Endodermal cell (in vitro differentiated cells): Measurements from ENCODE around the gene LAMA1. TPM values are rescaled to one million over a fixed set of nuclear protein-coding genes. Genes with fewer than 3 reads are reported as not detected.
A peak's percentile ranks its signal among the peaks of the same experiment; 100 is the strongest.

ENCODE experiments used
- DNase-seq: peaks from one replicate; pipeline ENCODE4 v3.0.0-alpha.2; 2017
- H3K27ac ChIP-seq: 2 replicates; pipeline ENCODE4 v1.5.1; 2013; ENCODE audit warnings: mild to moderate bottlenecking, low read depth, low read length, moderate library complexity
- H3K27me3 ChIP-seq: 2 replicates; pipeline ENCODE4 v1.6.1; 2013; ENCODE audit warnings: mild to moderate bottlenecking, low read length, moderate library complexity; ENCODE audit not compliant: insufficient read depth, control insufficient read depth, poor library complexity, severe bottlenecking
- H3K36me3 ChIP-seq: 2 replicates; pipeline ENCODE4 v1.7.0; 2013; ENCODE audit warnings: mild to moderate bottlenecking, low read length, moderate library complexity; ENCODE audit not compliant: control insufficient read depth, insufficient read depth
- H3K4me1 ChIP-seq: one replicate; pipeline ENCODE4 v1.7.0; 2013; ENCODE audit warnings: low read length; ENCODE audit not compliant: control insufficient read depth, insufficient read depth
- H3K4me3 ChIP-seq: 2 replicates; pipeline ENCODE4 v1.5.1; 2013; ENCODE audit warnings: mild to moderate bottlenecking, low read length, moderate library complexity
- H3K9ac ChIP-seq: 2 replicates; pipeline ENCODE4 v1.6.1; 2013; ENCODE audit warnings: mild to moderate bottlenecking, low read length, moderate library complexity; ENCODE audit not compliant: poor library complexity, severe bottlenecking; ENCODE audit errors: extremely low read depth
- H3K9me3 ChIP-seq: 2 replicates; pipeline ENCODE4 v1.6.1; 2013; ENCODE audit warnings: mild to moderate bottlenecking, low read length, moderate library complexity; ENCODE audit not compliant: control insufficient read depth
- H3K27ac Mint-ChIP-seq: 2 replicates; pipeline ENCODE4 v1.8.0; 2020; ENCODE audit warnings: mixed read lengths
- H3K27me3 Mint-ChIP-seq: 2 replicates; pipeline ENCODE4 v1.8.0; 2021; ENCODE audit warnings: mild to moderate bottlenecking, mixed read lengths; ENCODE audit not compliant: insufficient read depth
- H3K36me3 Mint-ChIP-seq: 2 replicates; pipeline ENCODE4 v1.8.0; 2020; ENCODE audit warnings: low read depth, mixed read lengths
- H3K4me1 Mint-ChIP-seq: 2 replicates; pipeline ENCODE4 v1.8.0; 2020; ENCODE audit warnings: mixed read lengths
- H3K4me3 Mint-ChIP-seq: 2 replicates; pipeline ENCODE4 v1.8.0; 2020; ENCODE audit warnings: mild to moderate bottlenecking, moderate library complexity, mixed read lengths
- H3K9me3 Mint-ChIP-seq: 2 replicates; pipeline ENCODE4 v1.8.0; 2020; ENCODE audit warnings: mild to moderate bottlenecking, mixed read lengths
- WGBS, 2 experiments: methylation state at CpG; one replicate each; pipeline versions ENCODE4 v1.1.5 to v1.1.7; 2013; ENCODE audit warnings: missing lambda C conversion rate in 2 of 2, mixed read lengths in 1 of 2; ENCODE audit not compliant: insufficient coverage in 1 of 2, insufficient read length in 1 of 2; 5-methylcytosine and 5-hydroxymethylcytosine counted together
- total RNA-seq, 2 donors: library from RNA; stranded (reverse); fragmentation: NEBNext Ultra II Directional in 1 of 2; extraction: Animal tissue kit (Norgen Biotek cat#: 25700) in 1 of 2; gene quantifications; 2 replicates in 1 of 2; 3 replicates in 1 of 2; pipeline ENCODE4 v1.2.1, GENCODE V29; 2021
- TF ChIP-seq, protein P1 (sequence below): fragments of 200-600 bp; sonication (generic); conservative IDR thresholded peaks from 2 replicates; pipeline ENCODE4 v1.5.0; 2021; ENCODE audit warnings: antibody characterized with exemption, mild to moderate bottlenecking

LAMA1 gene
- total RNA-seq, 2 donors from 2014 or later: 198 to 316 TPM

DNA sequence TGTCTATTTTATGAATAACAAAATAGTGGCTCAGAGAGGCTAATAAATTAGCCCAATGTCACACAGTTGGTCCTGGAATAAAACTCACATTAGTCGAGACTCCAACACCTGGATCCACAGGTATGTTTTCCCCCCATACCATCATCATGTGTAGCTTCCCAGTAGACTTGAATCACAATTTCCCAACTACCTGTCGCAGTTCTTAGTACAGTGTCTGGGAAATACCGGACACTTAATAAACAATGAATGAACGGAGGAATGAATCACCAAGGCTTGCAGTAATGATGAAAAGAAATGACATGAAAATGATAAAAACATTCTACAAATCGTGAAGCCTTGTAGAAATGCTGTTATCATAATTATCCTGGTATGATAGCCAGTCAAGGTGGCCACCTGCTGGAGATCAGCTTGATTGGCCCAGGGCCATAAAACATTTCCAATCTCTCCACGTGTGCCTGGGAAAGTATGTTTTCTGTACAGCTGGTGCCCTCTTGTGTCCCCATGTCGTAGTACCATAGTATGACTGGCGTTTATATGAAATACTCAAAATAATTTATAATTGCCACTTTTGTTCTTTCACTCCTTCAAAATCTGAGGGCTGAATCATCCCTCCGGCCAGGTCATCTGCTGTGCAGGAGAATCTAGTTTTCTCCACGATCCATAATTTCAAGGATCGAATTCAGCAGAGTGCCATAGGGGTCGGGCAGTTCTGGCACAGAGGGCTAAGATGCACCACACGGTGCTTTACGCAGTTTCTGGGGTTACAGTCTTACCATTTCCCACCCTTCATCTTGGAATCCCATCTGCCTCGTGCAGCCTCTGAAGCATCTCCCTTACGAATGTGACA is 95.4 kb downstream of the LAMA1 start:
- Histone ChIP-seq H3K4me1 (no peaks in the 10 kb centered on the region), H3K36me3 (peaks cover 84% of the 10 kb centered on the region), H3K27ac (no peak overlapping the region), H3K9me3 (no peaks in the 10 kb centered on the region), H3K4me3 (no peak overlapping the region), H3K27me3 (no peaks in the 10 kb centered on the region), H3K9ac (no peak overlapping the region)
- H3K4me1 Mint-ChIP-seq: no peaks in the 10 kb centered on the region
- H3K9me3 Mint-ChIP-seq: no peaks in the 10 kb centered on the region
- TF ChIP-seq, protein P1, sequence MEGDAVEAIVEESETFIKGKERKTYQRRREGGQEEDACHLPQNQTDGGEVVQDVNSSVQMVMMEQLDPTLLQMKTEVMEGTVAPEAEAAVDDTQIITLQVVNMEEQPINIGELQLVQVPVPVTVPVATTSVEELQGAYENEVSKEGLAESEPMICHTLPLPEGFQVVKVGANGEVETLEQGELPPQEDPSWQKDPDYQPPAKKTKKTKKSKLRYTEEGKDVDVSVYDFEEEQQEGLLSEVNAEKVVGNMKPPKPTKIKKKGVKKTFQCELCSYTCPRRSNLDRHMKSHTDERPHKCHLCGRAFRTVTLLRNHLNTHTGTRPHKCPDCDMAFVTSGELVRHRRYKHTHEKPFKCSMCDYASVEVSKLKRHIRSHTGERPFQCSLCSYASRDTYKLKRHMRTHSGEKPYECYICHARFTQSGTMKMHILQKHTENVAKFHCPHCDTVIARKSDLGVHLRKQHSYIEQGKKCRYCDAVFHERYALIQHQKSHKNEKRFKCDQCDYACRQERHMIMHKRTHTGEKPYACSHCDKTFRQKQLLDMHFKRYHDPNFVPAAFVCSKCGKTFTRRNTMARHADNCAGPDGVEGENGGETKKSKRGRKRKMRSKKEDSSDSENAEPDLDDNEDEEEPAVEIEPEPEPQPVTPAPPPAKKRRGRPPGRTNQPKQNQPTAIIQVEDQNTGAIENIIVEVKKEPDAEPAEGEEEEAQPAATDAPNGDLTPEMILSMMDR: peak; percentile 60
- no peak overlapping the region for H3K4me3 Mint-ChIP-seq
- WGBS, 2 experiments: 89 to 90% methylated on average over 15 to 16 of the region's 16 CpGs
- H3K27ac Mint-ChIP-seq: no peak overlapping the region
- H3K27me3 Mint-ChIP-seq: no peaks in the 10 kb centered on the region
- no peak for DNase-seq
- peaks cover 76% of the 10 kb centered on the region for H3K36me3 Mint-ChIP-seq

DNA sequence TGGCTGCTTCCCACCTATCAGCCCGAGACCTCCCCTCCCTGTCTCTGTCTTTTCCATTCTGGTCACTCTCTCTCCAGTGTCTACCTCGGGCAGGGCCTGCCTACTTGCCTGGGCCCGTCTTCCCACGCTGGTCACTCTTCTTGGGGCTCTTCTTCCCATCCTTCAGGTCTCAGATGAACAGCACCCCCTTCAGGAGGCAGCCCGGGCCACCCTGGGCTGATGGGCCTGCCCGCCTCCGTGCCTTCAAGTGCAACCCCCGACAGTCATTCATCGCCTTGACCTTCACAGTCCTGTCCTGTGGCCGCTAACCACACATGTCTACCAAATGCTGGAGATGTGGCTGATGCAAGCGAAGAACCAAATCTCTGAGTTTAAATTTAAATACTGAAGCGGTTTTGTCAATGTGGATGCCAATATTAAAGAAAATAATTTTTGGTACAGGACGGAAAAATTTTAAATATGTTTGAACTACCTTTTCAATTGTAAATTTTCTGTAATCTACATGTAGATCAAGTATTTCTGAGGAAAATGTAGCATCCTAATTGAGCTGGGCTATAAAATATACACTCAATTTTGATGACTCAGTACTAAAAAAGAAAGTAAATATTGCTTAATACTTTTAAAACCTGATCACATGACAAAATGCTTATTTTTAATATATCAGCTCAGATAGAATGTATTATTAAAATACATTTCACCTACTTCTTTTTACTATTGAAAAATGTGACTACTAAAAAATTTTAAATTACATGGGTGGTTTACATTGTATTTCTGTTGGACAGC is 96.4 kb downstream of the LAMA1 start:
- H3K36me3 Mint-ChIP-seq: peaks cover 79% of the 10 kb centered on the region
- Histone ChIP-seq H3K27me3 (no peaks in the 10 kb centered on the region), H3K27ac (no peak overlapping the region), H3K4me3 (no peak overlapping the region), H3K36me3 (peaks cover 85% of the 10 kb centered on the region), H3K9ac (no peak overlapping the region), H3K9me3 (no peaks in the 10 kb centered on the region), H3K4me1 (no peaks in the 10 kb centered on the region)
- WGBS, 2 experiments: 96 to 97% methylated on average over 5 to 13 of the region's 13 CpGs
- peak; percentile 72 for DNase-seq
- H3K27me3 Mint-ChIP-seq: no peaks in the 10 kb centered on the region
- TF ChIP-seq, protein P1: peak; percentile 52
- no peaks in the 10 kb centered on the region for H3K4me1 Mint-ChIP-seq
- no peak overlapping the region for H3K27ac Mint-ChIP-seq
- H3K9me3 Mint-ChIP-seq: no peaks in the 10 kb centered on the region
- H3K4me3 Mint-ChIP-seq: no peak overlapping the region

DNA sequence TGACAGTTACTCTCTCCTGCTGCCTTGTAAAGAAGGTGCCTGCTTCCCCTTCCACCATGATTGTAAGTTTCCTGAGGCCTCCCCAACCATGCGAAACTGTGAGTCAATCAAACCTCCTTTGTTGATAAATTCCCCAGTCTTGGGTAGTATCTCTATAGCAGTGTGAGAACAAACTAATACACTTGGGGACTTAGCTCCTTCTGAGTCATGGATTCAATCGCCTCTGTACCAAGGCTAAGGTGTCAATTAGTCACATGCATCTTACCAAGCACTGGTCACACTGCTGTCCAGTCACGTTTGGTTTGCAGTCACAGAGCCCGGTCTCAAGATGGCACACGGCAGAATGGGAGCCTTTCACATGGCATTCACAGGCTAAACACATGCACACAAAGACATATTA is 100.6 kb downstream of the LAMA1 start:
- Mint-ChIP-seq H3K4me3 (no peak overlapping the region), H3K36me3 (peaks cover 71% of the 10 kb centered on the region), H3K27me3 (no peaks in the 10 kb centered on the region), H3K9me3 (no peaks in the 10 kb centered on the region), H3K4me1 (no peaks in the 10 kb centered on the region), H3K27ac (no peak overlapping the region)
- TF ChIP-seq, protein P1: no peak
- H3K27ac ChIP-seq: no peak overlapping the region
- H3K4me3 ChIP-seq: no peak overlapping the region
- H3K36me3 ChIP-seq: peaks cover 78% of the 10 kb centered on the region
- H3K27me3 ChIP-seq: no peaks in the 10 kb centered on the region
- no peak for DNase-seq
- no peaks in the 10 kb centered on the region for H3K9me3 ChIP-seq
- no peaks in the 10 kb centered on the region for H3K4me1 ChIP-seq
- 95 to 97% methylated on average over 5 of the region's 5 CpGs for WGBS, 2 experiments
- no peak overlapping the region for H3K9ac ChIP-seq
